ENCODE data around the gene ZBTB33.

Gene ZBTB33

GRCh38 chrX:120264341-120264740 is 13.7 kb downstream of the ZBTB33 start:
- no peak for DNase-seq

GRCh38 chrX:120269373-120270035 is 18.9 kb downstream of the ZBTB33 start:
- no peak for DNase-seq

- no peak for DNase-seq
Observed at GRCh38 chrX:120270567-120270966, 20.0 kb downstream of the ZBTB33 start.

- no peak for DNase-seq
Observed at GRCh38 chrX:120271218-120271617, 20.6 kb downstream of the ZBTB33 start.

- DNase-seq, result no peak
Observed at GRCh38 chrX:120274145-120274544, 23.5 kb downstream of the ZBTB33 start.

- DNase-seq, result no peak
Observed at GRCh38 chrX:120274958-120275357, 24.3 kb downstream of the ZBTB33 start.

- DNase-seq, result no peak
Observed at GRCh38 chrX:120281021-120281624, 30.5 kb downstream of the ZBTB33 start.

- DNase-seq, result no peak
Observed at GRCh38 chrX:120281761-120282160, 31.1 kb downstream of the ZBTB33 start.

- no peak for DNase-seq
Observed at GRCh38 chrX:120282697-120283096, 32.1 kb downstream of the ZBTB33 start.

GRCh38 chrX:120286733-120287512 is 36.3 kb downstream of the ZBTB33 start:
- DNase-seq, result no peak

- no peak for DNase-seq
Observed at GRCh38 chrX:120287513-120288112, 37.0 kb downstream of the ZBTB33 start.

GRCh38 chrX:120290107-120290506 is 39.5 kb downstream of the ZBTB33 start:
- no peak for DNase-seq

GRCh38 chrX:120291211-120291610 is 40.6 kb downstream of the ZBTB33 start:
- no peak for DNase-seq

GRCh38 chrX:120293015-120293414 is 42.4 kb downstream of the ZBTB33 start:
- no peak for DNase-seq

- no peak for DNase-seq
Observed at GRCh38 chrX:120294651-120295050, 44.0 kb downstream of the ZBTB33 start.

- no peak for DNase-seq
Observed at GRCh38 chrX:120297923-120298322, 47.3 kb downstream of the ZBTB33 start.

GRCh38 chrX:120299928-120300327 is 49.3 kb downstream of the ZBTB33 start:
- DNase-seq, result no peak

GRCh38 chrX:120301497-120301896 is 50.9 kb downstream of the ZBTB33 start:
- no peak for DNase-seq

GRCh38 chrX:120301960-120302359 is 51.3 kb downstream of the ZBTB33 start:
- no peak for DNase-seq

GRCh38 chrX:120302434-120302833 is 51.8 kb downstream of the ZBTB33 start:
- peak in 1 of 2 experiments; percentile 23 for DNase-seq

GRCh38 chrX:120304256-120304655 is 53.6 kb downstream of the ZBTB33 start:
- DNase-seq, result no peak

- no peak for DNase-seq
Observed at GRCh38 chrX:120305531-120306141, 55.0 kb downstream of the ZBTB33 start.

GRCh38 chrX:120306630-120307029 is 56.0 kb downstream of the ZBTB33 start:
- no peak for DNase-seq
